Measurements from ENCODE around the gene USP24.

DNA sequence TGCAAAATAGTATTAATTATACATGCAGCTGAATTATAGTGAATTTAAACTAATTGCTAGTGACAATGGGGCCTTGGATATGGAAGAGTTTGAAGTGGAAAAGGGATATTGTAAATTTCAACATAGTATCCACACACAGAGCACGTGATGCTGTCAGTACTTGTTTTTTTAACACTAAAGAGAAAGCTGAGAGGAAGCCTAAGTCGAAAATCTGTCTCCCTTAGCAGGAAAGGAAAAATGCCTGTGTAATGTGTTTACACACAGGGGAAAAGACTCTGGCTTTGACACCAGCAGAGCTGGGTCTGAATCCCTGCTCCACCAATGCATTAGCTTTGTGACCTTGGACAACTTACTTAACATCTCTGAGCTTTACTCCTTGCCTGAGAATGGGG is 133.3 kb downstream of the USP24 start:
- TF ChIP-seq, protein P1, sequence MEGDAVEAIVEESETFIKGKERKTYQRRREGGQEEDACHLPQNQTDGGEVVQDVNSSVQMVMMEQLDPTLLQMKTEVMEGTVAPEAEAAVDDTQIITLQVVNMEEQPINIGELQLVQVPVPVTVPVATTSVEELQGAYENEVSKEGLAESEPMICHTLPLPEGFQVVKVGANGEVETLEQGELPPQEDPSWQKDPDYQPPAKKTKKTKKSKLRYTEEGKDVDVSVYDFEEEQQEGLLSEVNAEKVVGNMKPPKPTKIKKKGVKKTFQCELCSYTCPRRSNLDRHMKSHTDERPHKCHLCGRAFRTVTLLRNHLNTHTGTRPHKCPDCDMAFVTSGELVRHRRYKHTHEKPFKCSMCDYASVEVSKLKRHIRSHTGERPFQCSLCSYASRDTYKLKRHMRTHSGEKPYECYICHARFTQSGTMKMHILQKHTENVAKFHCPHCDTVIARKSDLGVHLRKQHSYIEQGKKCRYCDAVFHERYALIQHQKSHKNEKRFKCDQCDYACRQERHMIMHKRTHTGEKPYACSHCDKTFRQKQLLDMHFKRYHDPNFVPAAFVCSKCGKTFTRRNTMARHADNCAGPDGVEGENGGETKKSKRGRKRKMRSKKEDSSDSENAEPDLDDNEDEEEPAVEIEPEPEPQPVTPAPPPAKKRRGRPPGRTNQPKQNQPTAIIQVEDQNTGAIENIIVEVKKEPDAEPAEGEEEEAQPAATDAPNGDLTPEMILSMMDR (IDR thresholded peaks at IDR 0.05), result no peak
- TF ChIP-seq POLR2A (IDR thresholded peaks at IDR 0.05), result no peak

Measured in esophagus squamous epithelium (tissue), 4 donors.